ENCODE measurements around the gene MNT. TPM values are rescaled to one million over a fixed set of nuclear protein-coding genes. Genes with fewer than 3 reads are reported as not detected.

Gene MNT
- total and polyA plus RNA-seq, 10 donors: 2.8 to 38.5 (median 27.9) TPM

- Histone ChIP-seq H3K36me3 (peaks cover 0 to 90% (median 48%) of the 10 kb centered on the region in 6 donors), H3K27ac (no peak overlapping the region), H3K27me3 (replicated peaks in 1 of 7) (no peaks in the 10 kb centered on the region), H3K4me1 (peaks cover 0 to 17% (median 0%) of the 10 kb centered on the region in 6 donors), H3K9me3 (no peaks in the 10 kb centered on the region), H3K4me3 (no peak overlapping the region)
- TF ChIP-seq POLR2A (IDR thresholded peaks at IDR 0.05): no peak
- no peak for TF ChIP-seq POLR2AphosphoS5 (IDR thresholded peaks at IDR 0.05)
- no peak for TF ChIP-seq CTCF (IDR thresholded peaks at IDR 0.05 in 8 of 11, conservative IDR thresholded peaks at IDR 0.05 in 3 of 11)
- intact Hi-C loops (cut with DNase I; ENCODE audit: low total_unique reads): loop anchor here (10.0 kb wide), 1 partner anchor 46 kb away; no protein-coding TSS in a partner anchor
- WGBS, 5 donors: 52 to 68% (median 59%) methylated on average over 4 to 5 of the region's 5 CpGs
- no peak for DNase-seq
Observed at GRCh38 chr17:2369039-2369438, 31.8 kb downstream of the MNT start.

- 82 to 88% (median 88%) methylated on average over 8 of the region's 8 CpGs for WGBS, 5 donors
- intact Hi-C loops (cut with DNase I; ENCODE audit: low total_unique reads): loop anchor here (10.0 kb wide), 1 partner anchor 46 kb away; no protein-coding TSS in a partner anchor
- H3K9me3 ChIP-seq: no peaks in the 10 kb centered on the region
Observed at GRCh38 chr17:2368359-2368758, 32.5 kb downstream of the MNT start.

GRCh38 chr17:2366747-2367494, 33.9 kb downstream of the MNT start:
- no peak for TF ChIP-seq POLR2AphosphoS5 (IDR thresholded peaks at IDR 0.05)
- TF ChIP-seq POLR2A (IDR thresholded peaks at IDR 0.05): no peak
- TF ChIP-seq CTCF (IDR thresholded peaks at IDR 0.05 in 8 of 11, conservative IDR thresholded peaks at IDR 0.05 in 3 of 11): no peak
- no peak overlapping the region for H3K4me3 ChIP-seq
- no peaks in the 10 kb centered on the region for H3K9me3 ChIP-seq
- H3K27ac ChIP-seq: no peak overlapping the region
- intact Hi-C loops (cut with DNase I; ENCODE audit: low total_unique reads): loop anchor here (10.0 kb wide), 1 partner anchor 48 kb away; no protein-coding TSS in a partner anchor
- peaks cover 0 to 89% (median 43%) of the 10 kb centered on the region in 6 donors for H3K36me3 ChIP-seq
- H3K4me1 ChIP-seq: peaks cover 0 to 17% (median 0%) of the 10 kb centered on the region in 6 donors
- no peak for DNase-seq
- WGBS, 5 donors: 88 to 93% (median 90%) methylated on average over 26 of the region's 26 CpGs
- no peaks in the 10 kb centered on the region for H3K27me3 ChIP-seq (replicated peaks in 1 of 7)

More at GRCh38 chr17:2368359-2368758, 32.5 kb downstream of the MNT start:
- Histone ChIP-seq H3K27me3 (replicated peaks in 1 of 7) (no peaks in the 10 kb centered on the region), H3K27ac (no peak overlapping the region), H3K36me3 (peaks cover 0 to 90% (median 47%) of the 10 kb centered on the region in 6 donors), H3K4me3 (no peak overlapping the region), H3K4me1 (peaks cover 0 to 17% (median 0%) of the 10 kb centered on the region in 6 donors)
- TF ChIP-seq POLR2A (IDR thresholded peaks at IDR 0.05) (no peak), CTCF (IDR thresholded peaks at IDR 0.05 in 8 of 11, conservative IDR thresholded peaks at IDR 0.05 in 3 of 11) (no peak), POLR2AphosphoS5 (IDR thresholded peaks at IDR 0.05) (no peak)
- no peak for DNase-seq

GRCh38 chr17:2365132-2365531, 35.7 kb downstream of the MNT start:
- Histone ChIP-seq H3K9me3 (no peaks in the 10 kb centered on the region), H3K4me3 (no peak overlapping the region), H3K4me1 (peaks cover 0 to 20% (median 0%) of the 10 kb centered on the region in 6 donors), H3K27ac (no peak overlapping the region), H3K36me3 (peaks cover 0 to 92% (median 46%) of the 10 kb centered on the region in 6 donors), H3K27me3 (replicated peaks in 1 of 7) (no peaks in the 10 kb centered on the region)
- TF ChIP-seq POLR2A (IDR thresholded peaks at IDR 0.05): no peak
- WGBS, 5 donors: 93 to 96% (median 96%) methylated on average over 17 to 20 of the region's 20 CpGs
- intact Hi-C loops (cut with DNase I; ENCODE audit: low total_unique reads): loop anchor here (10.0 kb wide), 1 partner anchor 50 kb away; no protein-coding TSS in a partner anchor
- DNase-seq: no peak

Measured in spleen (tissue), 11 donors.